ENCODE data around the gene KMO.

- TF ChIP-seq ATF3 (IDR thresholded peaks at IDR 0.05; ENCODE audit: insufficient read depth, low read depth, low read length) (no peak), RNF2 (IDR thresholded peaks at IDR 0.05; ENCODE audit: borderline replicate concordance, low read depth, low read length, missing control alignments, poor library complexity, severe bottlenecking) (no peak), POLR2A (IDR thresholded peaks at IDR 0.05; ENCODE audit: control extremely low read depth in 1 of 2, low read depth in 2 of 2, low read length in 2 of 2) (no peak)
Observed at GRCh38 chr1:241579434-241579833, 47.3 kb downstream of the KMO start.
